Measurements from ENCODE around the gene NOD1. TPM values are rescaled to one million over a fixed set of nuclear protein-coding genes. Genes with fewer than 3 reads are reported as not detected.

The NOD1 gene
- total RNA-seq, 1 experiment from 2014 or later = 17.5 TPM

Other genes with a start within 250 kb of the NOD1 start
- 12.2 and 12.7 TPM in 2 replicates for gene ZNRF2, start 194.2 kb downstream of the NOD1 start, total RNA-seq (2014; rRNA removed)
- 43.6 and 54.2 TPM in 2 replicates for gene GGCT, start 26.0 kb upstream of the NOD1 start, total RNA-seq (2014; rRNA removed)
- 106 and 137 TPM in 2 replicates for gene GARS1, start 116.1 kb upstream of the NOD1 start, total RNA-seq (2014; rRNA removed)
- not detected in 2 replicates for gene CRHR2, start 203.7 kb upstream of the NOD1 start, total RNA-seq (2014; rRNA removed)